Left forelimb (tissue), 1 donor: ENCODE measurements around the gene TXK.
"Not testable (repeated sequence)": the region's sequence is repeated elsewhere in the genome, so short reads cannot be mapped to it uniquely, and the experiment has no call there.

ENCODE experiments used
- DNase-seq: peaks from one replicate; pipeline ENCODE4 v3.0.0-alpha.2; 2018; ENCODE audit warnings: low spot score

TXK gene

GRCh38 chr4:48134081-48134480, at the start of gene TXK:
Gene TXK, minus strand, starts transcription at chr4:48134250. Its CDS starts 80 bp downstream, at chr4:48134170.
- DNase-seq, result no peak

GRCh38 chr4:48180234-48180633, 46.2 kb upstream of the TXK start:
- no peak for DNase-seq

- DNase-seq, result no peak
These were observed 44.9 kb upstream of the TXK start for GRCh38 chr4:48178931-48179330.

GRCh38 chr4:48175806-48176205, 41.8 kb upstream of the TXK start:
- DNase-seq, result no peak

GRCh38 chr4:48175328-48175727, 41.3 kb upstream of the TXK start:
- no peak for DNase-seq

DNA sequence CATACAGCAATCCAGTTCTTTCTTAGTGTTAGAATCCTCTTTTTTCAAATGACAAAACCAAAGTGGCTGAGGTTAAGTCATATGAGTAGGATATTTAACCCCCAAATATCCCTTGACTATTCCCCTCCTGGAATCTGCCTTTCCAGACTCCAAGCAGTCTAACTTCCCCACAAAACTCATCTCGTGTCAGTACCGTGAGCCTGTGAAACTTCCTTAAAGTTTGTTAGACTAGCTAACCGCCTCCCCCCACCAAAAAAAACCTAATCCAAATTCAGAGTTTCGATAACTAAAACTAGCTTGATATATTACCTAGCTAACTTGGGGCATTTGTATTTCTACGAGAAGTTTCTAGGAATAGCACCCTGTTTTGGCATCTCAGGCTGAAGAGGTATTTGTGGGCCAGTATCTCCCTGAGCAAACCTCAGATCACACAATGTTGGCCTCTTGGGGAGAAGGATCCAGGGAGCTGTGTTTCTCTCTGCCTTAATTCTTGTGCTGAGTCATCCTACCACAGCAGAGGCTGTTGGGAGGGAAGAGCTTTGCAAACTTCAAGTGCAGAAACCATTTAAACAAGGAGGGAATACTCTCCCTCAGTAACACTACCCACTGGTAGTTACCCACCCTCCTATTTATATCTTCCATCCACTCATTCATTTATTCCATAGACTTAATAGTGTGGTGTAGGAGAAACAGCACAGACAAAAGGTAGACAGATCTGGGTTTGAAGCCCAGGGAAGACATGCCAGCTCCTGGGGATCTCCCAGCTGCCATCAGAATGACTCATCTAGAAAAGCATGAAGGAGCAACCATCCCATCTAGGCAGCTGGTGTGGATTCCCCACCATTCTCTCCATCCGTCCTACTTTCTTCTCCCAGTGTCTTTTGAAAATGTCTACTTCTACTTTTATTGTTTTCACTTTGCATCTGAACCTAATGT, 39.3 kb upstream of the TXK start:
- DNase-seq, result no peak

DNA sequence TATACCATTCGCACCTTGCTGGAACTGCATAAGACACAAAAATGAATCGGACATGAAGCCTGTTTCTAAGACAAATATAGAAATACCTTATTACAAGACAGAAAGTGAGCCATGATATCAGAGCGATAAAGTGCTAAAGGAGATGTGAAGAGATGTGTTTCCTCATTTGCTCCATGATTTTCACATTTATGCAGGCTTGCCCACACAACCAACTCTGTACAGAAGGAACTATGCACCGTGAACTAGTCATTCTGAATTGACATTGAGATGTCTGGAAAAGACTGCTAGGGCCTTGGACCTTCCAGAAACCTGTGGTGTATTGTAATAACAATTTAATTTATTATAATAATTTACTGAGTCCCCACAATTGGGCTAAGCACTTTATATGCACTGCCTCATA, 38.6 kb upstream of the TXK start:
- no peak for DNase-seq

- no peak for DNase-seq
These were observed 35.6 kb upstream of the TXK start for GRCh38 chr4:48169636-48170035.

DNA sequence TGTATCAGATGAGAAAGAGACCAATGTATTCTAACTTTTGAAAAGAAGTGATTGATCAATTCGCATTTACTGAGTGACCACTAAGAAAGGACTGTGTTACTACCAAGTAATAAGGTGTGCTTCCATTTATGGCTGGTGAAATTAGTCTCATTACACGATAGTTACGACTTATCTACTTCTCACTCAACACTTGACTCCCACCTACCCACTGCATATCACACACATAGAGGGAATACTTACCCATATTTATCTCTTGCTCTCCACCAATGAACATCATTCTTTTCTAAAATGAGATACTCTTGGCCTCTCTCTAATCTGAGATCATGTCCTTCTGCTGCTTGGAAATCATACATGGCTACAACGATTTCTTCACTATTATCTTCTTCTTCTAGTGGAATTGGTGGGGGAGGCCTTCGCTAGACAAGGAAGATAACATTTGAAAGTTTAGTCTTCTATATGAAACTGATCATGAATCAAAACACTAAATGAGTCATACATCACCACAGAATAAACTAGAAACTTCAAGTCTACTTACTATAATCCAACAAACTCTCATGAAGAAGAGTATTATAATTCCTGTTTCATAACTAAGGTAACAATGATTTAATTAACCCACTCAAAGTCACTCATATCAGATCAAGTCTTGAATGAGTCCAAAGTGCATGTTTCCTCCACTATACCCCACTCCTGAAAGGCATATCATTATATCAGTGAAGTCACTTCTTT, 33.7 kb upstream of the TXK start:
- DNase-seq, result no peak

DNA sequence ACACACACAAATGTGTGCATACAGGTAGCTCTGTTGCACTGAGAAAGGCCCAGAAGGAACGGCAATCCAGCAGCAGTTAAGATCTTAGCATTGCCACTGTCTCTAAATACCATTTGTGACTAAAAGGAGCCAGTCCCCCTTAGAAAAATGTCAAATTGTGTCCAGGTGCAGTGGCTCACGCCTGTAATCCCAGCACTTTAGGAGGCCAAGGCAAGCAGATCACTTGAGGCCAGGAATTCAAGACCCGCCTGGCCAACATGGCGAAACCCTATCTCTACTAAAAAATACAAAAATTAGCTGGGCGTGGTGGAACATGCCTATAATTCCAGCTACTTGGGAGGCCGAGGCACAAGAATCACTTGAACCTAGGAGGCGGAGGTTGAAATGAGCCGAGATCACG, 30.5 kb upstream of the TXK start:
- DNase-seq, result not testable (repeated sequence)

DNA sequence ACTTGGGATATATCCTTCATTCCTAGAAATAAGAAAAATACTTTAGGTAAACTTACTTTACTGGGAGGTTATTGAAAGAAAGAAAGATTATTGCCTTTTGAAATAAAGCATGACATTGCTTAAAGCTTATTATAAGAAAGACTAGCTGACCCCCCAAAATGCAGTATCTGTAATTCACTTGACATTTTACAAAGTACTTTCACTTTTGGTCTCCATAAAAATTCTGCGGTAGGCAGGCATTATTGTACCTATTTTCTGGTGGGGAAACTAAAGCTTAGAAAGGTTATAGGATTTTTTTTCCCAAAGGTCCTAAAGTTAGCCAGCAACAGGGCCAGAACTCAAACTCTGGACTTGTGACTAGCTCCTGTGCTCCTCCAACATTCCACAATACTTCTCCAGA, 29.7 kb upstream of the TXK start:
- DNase-seq, result no peak

DNA sequence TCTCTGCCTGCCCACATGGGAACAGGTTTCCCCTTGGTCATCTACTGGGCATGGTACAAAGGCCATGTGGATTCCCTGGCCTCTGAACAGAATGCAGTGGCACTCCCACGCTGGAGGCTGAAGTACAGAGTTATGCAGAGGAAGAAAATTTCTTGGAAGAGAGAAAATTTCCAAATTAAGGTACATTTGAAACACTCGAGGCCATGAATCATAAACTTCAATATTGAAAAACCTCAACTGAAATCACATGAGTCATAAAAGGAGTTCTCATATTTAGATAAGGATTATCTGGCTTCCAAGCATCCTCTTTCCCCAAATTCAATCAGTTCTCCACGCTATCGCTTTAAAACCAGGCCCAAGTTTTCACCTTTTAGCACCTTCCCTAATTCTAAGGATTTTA, 28.1 kb upstream of the TXK start:
- no peak for DNase-seq

DNA sequence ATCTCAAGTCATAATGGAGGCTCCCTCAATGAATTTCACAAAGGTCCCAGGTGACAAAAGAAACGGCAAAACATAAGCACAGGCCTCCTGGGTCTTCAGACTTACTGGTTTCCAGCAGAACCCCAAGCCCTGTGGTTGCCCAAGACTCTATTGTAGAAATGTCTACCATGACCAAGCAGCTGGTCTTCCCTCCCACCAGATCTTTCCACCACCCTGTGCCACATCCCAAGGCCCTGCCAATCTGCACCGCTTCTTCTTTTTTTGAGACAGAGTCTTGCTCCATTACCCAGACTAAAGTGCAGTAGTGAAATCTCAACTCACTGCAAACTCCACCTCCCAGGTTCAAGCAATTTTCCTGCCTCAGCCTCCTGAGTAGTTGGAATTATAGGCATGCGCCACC, 23.2 kb upstream of the TXK start:
- no peak for DNase-seq

- no peak for DNase-seq
These were observed 22.4 kb upstream of the TXK start for GRCh38 chr4:48156423-48156822.

DNA sequence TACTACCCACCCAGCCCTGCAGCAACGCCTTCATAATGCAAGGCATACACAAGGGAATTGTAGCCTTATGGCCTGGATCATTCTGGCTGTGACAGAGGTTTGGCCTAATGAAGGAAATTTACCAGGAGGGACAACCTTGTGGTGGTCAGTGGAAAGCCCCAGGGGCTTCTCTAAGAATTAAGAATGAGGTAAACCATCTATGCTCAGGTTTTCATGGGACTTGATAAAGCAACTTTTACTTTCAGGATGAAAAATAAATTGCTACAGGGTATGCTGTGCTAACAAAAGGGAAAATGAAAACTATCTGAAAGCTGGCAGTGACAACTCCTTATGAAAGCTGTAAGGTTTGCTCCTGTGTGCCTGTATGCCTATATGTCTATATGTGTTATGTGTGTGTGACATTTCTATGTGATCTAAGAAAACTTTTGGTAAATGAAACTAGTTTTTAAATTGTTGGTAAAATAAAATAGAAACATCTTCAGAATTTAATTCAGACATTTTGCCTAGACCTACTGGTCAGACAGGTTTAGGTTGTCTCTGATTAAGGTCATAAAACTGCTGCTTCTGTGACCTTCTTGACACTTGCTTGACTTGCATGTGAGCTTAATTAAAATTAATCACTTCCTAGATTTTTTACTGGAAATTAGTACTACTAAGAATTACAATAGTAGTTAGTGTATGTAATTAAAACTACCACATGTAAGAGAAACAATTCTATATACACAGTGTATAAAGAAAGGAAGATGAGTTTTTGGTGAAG, 19.9 kb upstream of the TXK start:
- DNase-seq, result no peak

DNA sequence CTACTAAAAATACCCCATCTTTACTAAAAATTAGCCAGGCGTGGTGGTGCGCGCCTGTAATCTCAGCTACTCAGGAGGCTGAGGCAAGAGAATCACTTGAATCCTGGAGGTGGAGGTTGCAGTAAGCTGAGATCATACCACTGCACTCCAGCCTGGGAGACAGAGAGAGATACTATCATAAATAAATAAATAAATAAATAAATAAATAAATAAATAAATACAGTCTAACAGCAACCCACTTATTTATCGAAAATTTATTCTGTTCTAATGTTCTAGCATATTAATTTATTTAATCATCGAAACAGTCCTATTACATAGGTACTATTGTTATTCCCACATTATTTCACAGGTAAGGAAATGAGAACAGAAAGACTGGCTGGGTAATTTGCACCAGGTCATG, 18.2 kb upstream of the TXK start:
- no peak for DNase-seq

DNA sequence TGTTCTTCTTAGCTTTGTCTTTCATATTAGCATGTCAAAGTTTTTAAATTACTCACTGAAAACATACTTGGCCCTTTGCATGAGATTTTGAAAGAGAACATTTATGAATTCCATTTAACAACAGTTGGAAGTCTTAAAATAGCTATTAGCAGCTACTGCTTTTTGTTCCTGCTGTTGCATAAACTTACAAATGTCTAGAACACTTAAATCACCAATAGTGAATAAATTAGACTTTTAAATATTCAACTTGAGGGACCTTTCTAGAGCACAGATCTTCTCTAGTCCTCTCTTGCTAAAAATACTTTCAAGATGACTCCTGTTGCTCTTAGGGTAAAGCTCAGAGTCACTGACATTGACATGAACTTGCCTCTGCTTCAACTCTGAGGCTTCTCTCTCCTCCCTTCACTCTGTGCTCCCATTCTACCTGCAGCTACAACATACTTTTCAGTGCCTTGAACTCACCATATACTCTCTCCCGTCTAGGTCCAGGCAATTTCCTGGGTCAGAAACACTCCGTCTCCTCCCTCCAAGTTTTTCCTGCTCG, 15.8 kb upstream of the TXK start:
- no peak for DNase-seq

- no peak for DNase-seq
These were observed 13.6 kb upstream of the TXK start for GRCh38 chr4:48147621-48148020.

- no peak for DNase-seq
These were observed 7.0 kb upstream of the TXK start for GRCh38 chr4:48141048-48141447.

GRCh38 chr4:48139691-48140090, 5.6 kb upstream of the TXK start:
- no peak for DNase-seq

GRCh38 chr4:48138936-48139335, 4.9 kb upstream of the TXK start:
- DNase-seq, result no peak

DNA sequence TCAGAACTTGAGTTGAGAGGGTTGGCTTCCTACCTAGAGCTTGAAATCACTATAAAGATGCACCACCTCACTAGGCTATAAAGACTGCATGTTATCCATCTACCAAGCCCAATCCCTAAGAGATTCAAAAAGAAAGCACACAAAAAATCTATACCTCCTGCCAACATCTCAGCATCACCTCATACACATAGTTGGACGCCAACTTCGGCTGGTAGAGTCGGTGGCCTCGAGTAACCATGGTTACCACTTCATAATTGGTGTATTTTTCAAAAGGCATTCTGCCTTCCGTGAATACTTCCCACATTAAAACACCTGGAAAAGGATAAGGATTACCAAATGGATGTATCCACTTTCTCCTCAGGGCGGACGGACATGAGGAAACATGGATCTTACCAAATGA, 4.5 kb upstream of the TXK start:
- no peak for DNase-seq
